ENCODE results near the gene NMRK1.

Gene NMRK1

GRCh38 chr9:75087824-75088645, at the start of gene NMRK1, which contains the start of gene OSTF1:
Gene NMRK1 (minus strand): TSS chr9:75088155. CDS start chr9:75083115, 5,040 bp downstream.
Gene OSTF1 (plus strand): TSS chr9:75088514. CDS start chr9:75088693, 179 bp downstream.
- DNase-seq: peak; percentile 87

GRCh38 chr9:75134495-75134894, 46.5 kb upstream of the NMRK1 start:
- DNase-seq: no peak

- no peak for DNase-seq
Observed at GRCh38 chr9:75133396-75133795, 45.4 kb upstream of the NMRK1 start.

DNA sequence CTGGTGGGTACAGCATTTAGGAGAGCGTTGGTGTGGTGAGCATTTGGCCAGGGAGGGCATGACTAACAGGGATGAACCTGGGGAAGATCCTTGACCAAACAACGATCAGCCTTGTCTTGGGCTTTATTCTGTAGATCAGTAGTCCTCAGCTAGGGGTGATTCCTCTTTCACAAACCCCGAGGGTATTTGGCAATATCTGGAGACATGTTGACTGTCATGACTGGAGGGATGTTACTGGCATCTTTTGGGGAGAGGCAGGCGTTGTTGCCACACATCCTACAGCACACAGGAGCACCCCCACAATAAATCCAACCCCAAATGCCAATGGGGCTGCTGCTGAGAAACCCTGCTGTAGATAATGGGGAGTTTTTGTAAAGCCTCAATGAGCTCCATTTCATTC, 44.3 kb upstream of the NMRK1 start:
- DNase-seq: no peak

GRCh38 chr9:75131700-75132099, 43.7 kb upstream of the NMRK1 start:
- DNase-seq: no peak

DNA sequence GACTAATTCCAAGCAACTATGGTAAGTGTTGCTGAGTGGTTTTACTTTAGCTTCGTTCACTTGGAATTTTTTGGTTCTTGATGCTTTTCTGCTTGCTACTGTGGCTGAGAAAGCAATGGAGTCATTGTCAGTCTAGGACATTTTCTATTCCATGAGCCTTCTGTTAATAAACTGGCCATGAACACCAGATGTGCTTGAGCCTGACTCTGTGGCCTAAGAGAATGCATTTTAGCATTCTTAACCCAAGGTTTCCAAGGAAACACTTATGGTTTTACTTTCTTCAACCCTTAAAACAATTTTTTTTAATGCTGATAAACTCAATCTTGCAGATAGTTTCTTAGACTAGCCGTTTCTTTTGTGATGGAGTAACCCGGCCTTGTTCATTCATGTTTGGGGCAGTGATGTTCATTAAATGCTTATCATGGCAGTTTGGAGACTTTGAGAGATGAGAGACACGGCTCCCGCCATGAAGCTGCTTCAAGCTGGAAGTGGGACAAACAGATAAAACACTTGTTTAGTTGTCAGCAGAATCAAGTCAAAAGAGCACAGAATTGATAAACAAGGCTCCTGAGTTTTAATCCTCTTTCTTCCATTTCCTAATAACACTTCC, 42.8 kb upstream of the NMRK1 start:
- no peak for DNase-seq

GRCh38 chr9:75130172-75130571, 42.2 kb upstream of the NMRK1 start:
- no peak for DNase-seq

- no peak for DNase-seq
Observed at GRCh38 chr9:75128535-75128934, 40.6 kb upstream of the NMRK1 start.

DNA sequence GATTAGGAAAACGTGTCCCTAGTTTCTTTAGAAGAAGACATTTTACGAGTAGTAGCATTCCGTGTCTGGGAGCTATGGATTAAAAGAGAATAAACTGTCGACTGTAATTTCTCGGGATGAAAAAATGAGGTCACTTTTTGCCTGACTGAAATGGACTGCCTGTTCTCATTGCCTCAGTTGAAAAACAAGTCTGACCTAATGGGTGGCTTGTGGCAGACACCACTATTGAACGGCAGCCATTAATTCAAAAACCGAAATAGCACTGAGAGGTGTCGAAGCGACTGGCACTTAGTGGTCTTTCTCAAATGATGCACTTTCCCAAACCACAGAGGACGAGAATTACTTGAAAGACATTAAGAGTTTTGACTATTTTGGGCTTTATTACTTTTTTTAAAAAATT, 35.7 kb upstream of the NMRK1 start:
- DNase-seq: no peak

DNA sequence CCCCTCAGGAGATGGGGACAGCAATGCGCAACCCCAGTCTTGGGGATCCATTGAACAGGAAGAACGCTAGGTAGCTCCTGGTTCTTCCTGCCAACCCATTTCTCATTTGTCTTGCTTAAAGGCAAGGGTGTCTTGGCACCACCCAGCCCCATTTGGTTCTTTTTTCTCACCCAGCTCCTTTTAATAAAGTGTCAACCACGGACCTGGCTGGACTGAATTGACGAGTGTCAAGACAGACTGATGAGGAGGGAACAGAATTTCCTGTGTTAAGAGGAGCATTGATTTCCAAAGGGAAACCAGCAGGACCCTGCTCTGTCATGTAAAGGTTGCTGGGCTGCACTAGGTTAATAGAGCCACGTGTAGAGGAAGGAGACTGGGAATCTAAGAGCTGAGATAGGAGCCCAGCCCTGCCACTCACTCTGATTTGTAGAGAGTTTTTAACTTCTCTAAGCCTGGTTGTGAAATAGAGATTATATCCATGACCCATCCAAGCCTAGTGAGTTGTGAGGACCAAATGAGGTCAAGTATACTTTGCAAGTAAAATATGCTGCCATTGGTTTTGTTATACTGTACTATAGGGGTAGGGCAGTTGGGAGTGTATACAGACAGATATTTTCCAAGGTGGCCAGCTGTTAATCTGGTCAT, 34.1 kb upstream of the NMRK1 start:
- DNase-seq: no peak

DNA sequence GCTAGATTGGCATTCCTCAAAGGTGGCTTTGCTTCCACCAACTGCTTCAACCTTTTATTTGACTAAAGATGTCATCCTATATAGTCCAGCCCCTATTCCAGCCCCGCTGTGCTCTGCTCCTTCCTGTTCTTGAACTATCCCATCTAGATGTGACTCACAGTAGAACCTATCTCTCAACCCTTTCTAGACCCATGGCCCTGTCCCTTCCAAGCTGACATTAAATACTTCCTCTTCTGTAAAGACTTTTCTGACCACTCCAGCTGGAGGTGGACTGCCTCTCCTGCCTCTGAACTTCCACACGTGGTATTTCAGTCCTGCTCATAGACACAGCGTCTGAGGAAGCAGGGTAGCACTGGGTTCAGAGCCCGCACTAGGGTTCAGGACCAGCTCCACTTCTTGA, 32.7 kb upstream of the NMRK1 start:
- no peak for DNase-seq

- DNase-seq: no peak
Observed at GRCh38 chr9:75117564-75117963, 29.6 kb upstream of the NMRK1 start.

GRCh38 chr9:75116306-75116705, 28.4 kb upstream of the NMRK1 start:
- DNase-seq: no peak

- no peak for DNase-seq
Observed at GRCh38 chr9:75112789-75113188, 24.8 kb upstream of the NMRK1 start.

GRCh38 chr9:75111019-75111622, 23.2 kb upstream of the NMRK1 start:
- no peak for DNase-seq

GRCh38 chr9:75109210-75109839, 21.4 kb upstream of the NMRK1 start:
- DNase-seq: no peak

DNA sequence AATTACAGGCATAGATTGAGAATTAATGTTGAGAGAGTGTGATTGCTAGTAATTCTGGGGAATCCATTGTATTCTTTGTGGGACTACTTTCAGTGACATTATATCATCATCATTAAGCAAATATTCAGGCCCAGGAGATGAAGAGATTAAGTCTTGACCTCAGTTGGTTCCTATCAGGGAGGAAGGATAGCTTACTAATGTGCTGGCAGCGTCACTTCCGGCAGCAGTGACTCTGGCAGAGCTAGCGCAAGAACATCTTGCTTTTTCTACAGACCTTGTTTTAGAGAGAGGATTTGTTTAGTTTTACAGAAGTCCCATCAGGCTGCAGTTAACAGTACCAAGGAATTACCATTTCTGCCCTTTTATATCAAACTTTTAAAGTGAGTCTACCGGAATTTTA, 20.6 kb upstream of the NMRK1 start:
- no peak for DNase-seq

DNA sequence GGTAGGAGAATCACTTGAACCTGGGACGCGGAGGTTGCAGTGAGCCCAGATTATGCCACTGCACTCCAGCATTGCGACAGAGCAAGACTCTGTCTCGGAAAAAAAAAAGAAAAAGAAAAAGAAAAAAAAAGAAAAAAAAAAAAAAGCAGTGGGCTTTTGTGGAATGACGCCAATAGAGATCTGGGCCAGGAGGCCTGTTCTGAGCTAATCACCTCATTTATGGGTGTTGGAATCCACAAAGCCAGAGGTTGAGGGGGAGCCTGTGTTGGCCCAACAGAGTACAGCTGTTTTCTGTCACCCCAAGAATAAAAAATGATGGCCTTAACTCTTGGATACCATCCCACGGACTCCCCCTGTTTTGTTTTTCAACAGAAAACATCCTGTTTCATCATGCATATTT, 18.9 kb upstream of the NMRK1 start:
- DNase-seq: no peak

DNA sequence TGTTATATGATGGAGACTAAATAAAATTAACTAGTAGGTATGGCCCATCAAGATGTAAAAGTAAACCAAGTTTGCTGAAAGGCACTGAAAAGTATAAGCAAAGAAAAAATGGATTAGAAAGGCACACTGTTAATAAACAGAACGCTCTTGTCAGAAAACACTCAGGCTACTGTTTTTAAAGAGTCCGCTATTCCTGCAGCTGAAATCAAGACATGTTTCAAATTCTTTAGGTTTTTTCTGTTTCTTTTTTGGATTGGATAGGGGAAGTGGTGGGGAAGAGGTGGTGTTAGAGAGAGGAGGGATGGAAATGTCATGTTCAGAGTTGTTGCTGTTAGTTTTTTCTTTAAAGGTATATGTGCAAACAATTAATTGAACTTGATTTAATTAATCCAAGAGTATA, 17.9 kb upstream of the NMRK1 start:
- no peak for DNase-seq

DNA sequence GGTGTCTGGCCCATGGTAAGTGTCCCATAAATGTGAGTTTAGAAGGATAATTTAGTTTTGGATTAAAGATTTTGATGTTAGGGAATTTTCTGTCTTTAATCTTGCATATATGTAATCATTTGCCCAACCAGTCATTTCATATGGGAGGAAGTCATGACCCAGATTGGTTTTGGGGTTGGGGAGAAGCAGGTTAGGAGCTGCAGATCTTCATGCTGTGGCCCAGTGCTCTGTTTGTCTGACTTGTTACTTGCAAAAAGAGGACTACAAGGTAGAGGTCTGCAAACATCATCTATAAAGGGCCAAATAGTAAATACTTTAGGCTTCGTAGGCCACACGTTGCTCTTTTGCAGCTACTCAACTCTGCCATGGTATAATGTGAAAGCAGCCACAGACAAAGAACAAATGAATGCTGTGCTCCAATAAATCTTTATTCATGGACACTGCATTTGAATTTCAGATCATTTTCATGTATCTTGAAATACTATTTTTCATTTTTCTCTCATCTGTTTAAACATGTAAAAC, 17.1 kb upstream of the NMRK1 start:
- DNase-seq: no peak

GRCh38 chr9:75104607-75105006, 16.7 kb upstream of the NMRK1 start:
- DNase-seq: no peak

- no peak for DNase-seq
Observed at GRCh38 chr9:75102177-75102790, 14.3 kb upstream of the NMRK1 start.

Data from activated CD4-positive, alpha-beta T cell treated with anti-CD3 and anti-CD28 coated beads for 1 hour (primary cell).